ENCODE results near the gene RPTOR. TPM values are rescaled to one million over a fixed set of nuclear protein-coding genes. Genes with fewer than 3 reads are reported as not detected.
"Not testable (repeated sequence)": the region's sequence is repeated elsewhere in the genome, so short reads cannot be mapped to it uniquely, and the experiment has no call there.

RPTOR gene
- polyA plus RNA-seq, 2 donors, result 7.1 to 10.5 TPM

- Histone ChIP-seq H3K9me3 (ENCODE audit: control insufficient read depth in 2 of 2, insufficient read depth in 1 of 2, low read depth in 1 of 2, low read length in 1 of 2) (no peaks in the 10 kb centered on the region), H3K4me1 (ENCODE audit: control insufficient read depth in 2 of 2, insufficient read depth in 2 of 2, low read length in 1 of 2) (no peaks in the 10 kb centered on the region), H3K36me3 (ENCODE audit: control insufficient read depth in 2 of 2, insufficient read depth in 2 of 2, low read length in 1 of 2) (no peaks in the 10 kb centered on the region), H3K27me3 (ENCODE audit: control insufficient read depth in 1 of 2, insufficient read depth in 2 of 2, low read length in 2 of 2) (no peaks in the 10 kb centered on the region), H3K27ac (ENCODE audit: low read depth in 2 of 2, low read length in 1 of 2) (no peak overlapping the region), H3K4me3 (ENCODE audit: low read depth in 1 of 2, low read length in 2 of 2) (no peak overlapping the region)
These were observed 40.7 kb upstream of the RPTOR start for GRCh38 chr17:80503921-80504320.

- 32 to 35% methylated on average over 8 of the region's 8 CpGs for WGBS, 2 donors
- H3K36me3 ChIP-seq (ENCODE audit: control insufficient read depth in 2 of 2, insufficient read depth in 2 of 2, low read length in 1 of 2), result no peaks in the 10 kb centered on the region
- H3K9me3 ChIP-seq (ENCODE audit: control insufficient read depth in 2 of 2, insufficient read depth in 1 of 2, low read depth in 1 of 2, low read length in 1 of 2), result no peaks in the 10 kb centered on the region
- no peak overlapping the region for H3K27ac ChIP-seq (ENCODE audit: low read depth in 2 of 2, low read length in 1 of 2)
- H3K4me3 ChIP-seq (ENCODE audit: low read depth in 1 of 2, low read length in 2 of 2), result no peak overlapping the region
- H3K4me1 ChIP-seq (ENCODE audit: control insufficient read depth in 2 of 2, insufficient read depth in 2 of 2, low read length in 1 of 2), result no peaks in the 10 kb centered on the region
- H3K27me3 ChIP-seq (ENCODE audit: control insufficient read depth in 1 of 2, insufficient read depth in 2 of 2, low read length in 2 of 2), result no peaks in the 10 kb centered on the region
These were observed 39.8 kb upstream of the RPTOR start for GRCh38 chr17:80504686-80505413.

- 47 to 56% methylated on average over 4 of the region's 4 CpGs for WGBS, 2 donors
- not testable (repeated sequence) for H3K27ac ChIP-seq (ENCODE audit: low read depth in 2 of 2, low read length in 1 of 2); H3K4me3 ChIP-seq (ENCODE audit: low read depth in 1 of 2, low read length in 2 of 2); H3K27me3 ChIP-seq (ENCODE audit: control insufficient read depth in 1 of 2, insufficient read depth in 2 of 2, low read length in 2 of 2); H3K4me1 ChIP-seq (ENCODE audit: control insufficient read depth in 2 of 2, insufficient read depth in 2 of 2, low read length in 1 of 2); H3K36me3 ChIP-seq (ENCODE audit: control insufficient read depth in 2 of 2, insufficient read depth in 2 of 2, low read length in 1 of 2); H3K9me3 ChIP-seq (ENCODE audit: control insufficient read depth in 2 of 2, insufficient read depth in 1 of 2, low read depth in 1 of 2, low read length in 1 of 2)
These were observed 37.5 kb upstream of the RPTOR start for GRCh38 chr17:80507177-80507576.

- Histone ChIP-seq H3K9me3 (ENCODE audit: control insufficient read depth in 2 of 2, insufficient read depth in 1 of 2, low read depth in 1 of 2, low read length in 1 of 2) (no peaks in the 10 kb centered on the region), H3K4me1 (ENCODE audit: control insufficient read depth in 2 of 2, insufficient read depth in 2 of 2, low read length in 1 of 2) (peaks cover 0 to 3% of the 10 kb centered on the region in 2 donors), H3K4me3 (ENCODE audit: low read depth in 1 of 2, low read length in 2 of 2) (no peak overlapping the region), H3K27ac (ENCODE audit: low read depth in 2 of 2, low read length in 1 of 2) (no peak overlapping the region), H3K27me3 (ENCODE audit: control insufficient read depth in 1 of 2, insufficient read depth in 2 of 2, low read length in 2 of 2) (peaks cover 0 to 6% of the 10 kb centered on the region in 2 donors), H3K36me3 (ENCODE audit: control insufficient read depth in 2 of 2, insufficient read depth in 2 of 2, low read length in 1 of 2) (no peaks in the 10 kb centered on the region)
- whole genome bisulfite sequencing, 2 donors, result 83 to 85% methylated on average over 3 of the region's 3 CpGs
These were observed 36.7 kb upstream of the RPTOR start for GRCh38 chr17:80507965-80508364.

- H3K4me1 ChIP-seq (ENCODE audit: control insufficient read depth in 2 of 2, insufficient read depth in 2 of 2, low read length in 1 of 2), result peaks cover 0 to 3% of the 10 kb centered on the region in 2 donors
- H3K27me3 ChIP-seq (ENCODE audit: control insufficient read depth in 1 of 2, insufficient read depth in 2 of 2, low read length in 2 of 2), result peaks cover 0 to 6% of the 10 kb centered on the region in 2 donors
- no peaks in the 10 kb centered on the region for H3K9me3 ChIP-seq (ENCODE audit: control insufficient read depth in 2 of 2, insufficient read depth in 1 of 2, low read depth in 1 of 2, low read length in 1 of 2)
- H3K36me3 ChIP-seq (ENCODE audit: control insufficient read depth in 2 of 2, insufficient read depth in 2 of 2, low read length in 1 of 2), result no peaks in the 10 kb centered on the region
- 73% methylated on average over 8 of the region's 8 CpGs for WGBS, 2 donors
- no peak overlapping the region for H3K4me3 ChIP-seq (ENCODE audit: low read depth in 1 of 2, low read length in 2 of 2)
- H3K27ac ChIP-seq (ENCODE audit: low read depth in 2 of 2, low read length in 1 of 2), result no peak overlapping the region
These were observed 35.3 kb upstream of the RPTOR start for GRCh38 chr17:80509311-80509710.

GRCh38 chr17:80510132-80510531, 34.5 kb upstream of the RPTOR start:
- WGBS, 2 donors, result 79 to 87% methylated on average over 14 of the region's 14 CpGs
- H3K27me3 ChIP-seq (ENCODE audit: control insufficient read depth in 1 of 2, insufficient read depth in 2 of 2, low read length in 2 of 2), result peaks cover 0 to 6% of the 10 kb centered on the region in 2 donors

GRCh38 chr17:80510772-80511171, 33.9 kb upstream of the RPTOR start:
- Histone ChIP-seq H3K27me3 (ENCODE audit: control insufficient read depth in 1 of 2, insufficient read depth in 2 of 2, low read length in 2 of 2) (peaks cover 0 to 6% of the 10 kb centered on the region in 2 donors), H3K36me3 (ENCODE audit: control insufficient read depth in 2 of 2, insufficient read depth in 2 of 2, low read length in 1 of 2) (no peaks in the 10 kb centered on the region), H3K27ac (ENCODE audit: low read depth in 2 of 2, low read length in 1 of 2) (no peak overlapping the region), H3K9me3 (ENCODE audit: control insufficient read depth in 2 of 2, insufficient read depth in 1 of 2, low read depth in 1 of 2, low read length in 1 of 2) (no peaks in the 10 kb centered on the region), H3K4me1 (ENCODE audit: control insufficient read depth in 2 of 2, insufficient read depth in 2 of 2, low read length in 1 of 2) (peaks cover 0 to 3% of the 10 kb centered on the region in 2 donors), H3K4me3 (ENCODE audit: low read depth in 1 of 2, low read length in 2 of 2) (no peak overlapping the region)
- WGBS, 2 donors, result 69 to 72% methylated on average over 7 to 9 of the region's 9 CpGs

More at GRCh38 chr17:80510132-80510531, 34.5 kb upstream of the RPTOR start:
- peaks cover 0 to 3% of the 10 kb centered on the region in 2 donors for H3K4me1 ChIP-seq (ENCODE audit: control insufficient read depth in 2 of 2, insufficient read depth in 2 of 2, low read length in 1 of 2)
- no peak overlapping the region for H3K4me3 ChIP-seq (ENCODE audit: low read depth in 1 of 2, low read length in 2 of 2)
- no peaks in the 10 kb centered on the region for H3K36me3 ChIP-seq (ENCODE audit: control insufficient read depth in 2 of 2, insufficient read depth in 2 of 2, low read length in 1 of 2)
- H3K9me3 ChIP-seq (ENCODE audit: control insufficient read depth in 2 of 2, insufficient read depth in 1 of 2, low read depth in 1 of 2, low read length in 1 of 2), result no peaks in the 10 kb centered on the region
- H3K27ac ChIP-seq (ENCODE audit: low read depth in 2 of 2, low read length in 1 of 2), result no peak overlapping the region

- WGBS, 2 donors, result 47% methylated on average over 18 of the region's 18 CpGs
- no peaks in the 10 kb centered on the region for H3K9me3 ChIP-seq (ENCODE audit: control insufficient read depth in 2 of 2, insufficient read depth in 1 of 2, low read depth in 1 of 2, low read length in 1 of 2)
- H3K4me3 ChIP-seq (ENCODE audit: low read depth in 1 of 2, low read length in 2 of 2), result no peak overlapping the region
- peaks cover 0 to 6% of the 10 kb centered on the region in 2 donors for H3K27me3 ChIP-seq (ENCODE audit: control insufficient read depth in 1 of 2, insufficient read depth in 2 of 2, low read length in 2 of 2)
- H3K4me1 ChIP-seq (ENCODE audit: control insufficient read depth in 2 of 2, insufficient read depth in 2 of 2, low read length in 1 of 2), result peaks cover 0 to 3% of the 10 kb centered on the region in 2 donors
- H3K27ac ChIP-seq (ENCODE audit: low read depth in 2 of 2, low read length in 1 of 2), result no peak overlapping the region
- H3K36me3 ChIP-seq (ENCODE audit: control insufficient read depth in 2 of 2, insufficient read depth in 2 of 2, low read length in 1 of 2), result no peaks in the 10 kb centered on the region
These were observed 33.1 kb upstream of the RPTOR start for GRCh38 chr17:80511222-80512180.

GRCh38 chr17:80512233-80512632, 32.4 kb upstream of the RPTOR start:
- no peak overlapping the region for H3K27ac ChIP-seq (ENCODE audit: low read depth in 2 of 2, low read length in 1 of 2)
- no peaks in the 10 kb centered on the region for H3K36me3 ChIP-seq (ENCODE audit: control insufficient read depth in 2 of 2, insufficient read depth in 2 of 2, low read length in 1 of 2)
- peaks cover 0 to 6% of the 10 kb centered on the region in 2 donors for H3K27me3 ChIP-seq (ENCODE audit: control insufficient read depth in 1 of 2, insufficient read depth in 2 of 2, low read length in 2 of 2)
- H3K4me3 ChIP-seq (ENCODE audit: low read depth in 1 of 2, low read length in 2 of 2), result no peak overlapping the region
- H3K9me3 ChIP-seq (ENCODE audit: control insufficient read depth in 2 of 2, insufficient read depth in 1 of 2, low read depth in 1 of 2, low read length in 1 of 2), result no peaks in the 10 kb centered on the region
- peaks cover 0 to 3% of the 10 kb centered on the region in 2 donors for H3K4me1 ChIP-seq (ENCODE audit: control insufficient read depth in 2 of 2, insufficient read depth in 2 of 2, low read length in 1 of 2)
- WGBS, 2 donors, result 84 to 86% methylated on average over 15 of the region's 15 CpGs
